H9 (cell line): Measurements from ENCODE around the gene TEK. TPM values are rescaled to one million over a fixed set of nuclear protein-coding genes. Genes with fewer than 3 reads are reported as not detected.

Source experiments
- DNase-seq: peaks from one replicate; pipeline ENCODE4 v3.0.0-alpha.2; 2017
- H2AFZ ChIP-seq: one replicate; pipeline ENCODE4 v1.6.1; 2013; ENCODE audit warnings: mild to moderate bottlenecking, low read length, control low read depth, moderate library complexity
- H2AK5ac ChIP-seq: 2 replicates; pipeline ENCODE4 v1.6.1; 2013; ENCODE audit warnings: low read length, control low read depth, mixed read lengths; ENCODE audit not compliant: insufficient read length
- H2BK120ac ChIP-seq: one replicate; pipeline ENCODE4 v1.6.1; 2013; ENCODE audit warnings: low read depth, mild to moderate bottlenecking, low read length, control low read depth, inconsistent platforms; ENCODE audit not compliant: poor library complexity, severe bottlenecking
- H2BK12ac ChIP-seq: 2 replicates; pipeline ENCODE4 v1.6.1; 2013; ENCODE audit warnings: low read length, control low read depth, mixed read lengths, low read depth; ENCODE audit not compliant: insufficient read length
- H2BK15ac ChIP-seq: 2 replicates; pipeline ENCODE4 v1.6.1; 2013; ENCODE audit warnings: low read depth, low read length, control low read depth
- H2BK20ac ChIP-seq: one replicate; pipeline ENCODE4 v1.6.1; 2013; ENCODE audit warnings: low read depth, mild to moderate bottlenecking, low read length, control low read depth, inconsistent platforms; ENCODE audit not compliant: poor library complexity, severe bottlenecking
- H2BK5ac ChIP-seq: 2 replicates; pipeline ENCODE4 v1.6.1; 2013; ENCODE audit warnings: low read length, control low read depth, mixed read lengths; ENCODE audit not compliant: insufficient read length
- H3K14ac ChIP-seq: 2 replicates; pipeline ENCODE4 v1.6.1; 2013; ENCODE audit warnings: low read length, control low read depth; ENCODE audit not compliant: insufficient read depth
- H3K18ac ChIP-seq: 2 replicates; pipeline ENCODE4 v1.6.1; 2013; ENCODE audit warnings: low read depth, mild to moderate bottlenecking, mixed read lengths, low read length, control low read depth; ENCODE audit not compliant: insufficient read length
- H3K23ac ChIP-seq: 2 replicates; pipeline ENCODE4 v1.6.1; 2013; ENCODE audit warnings: low read length, control low read depth, mixed read lengths, low read depth; ENCODE audit not compliant: insufficient read length
- H3K23me2 ChIP-seq: 2 replicates; pipeline ENCODE4 v1.6.1; 2013; ENCODE audit warnings: low read depth, mild to moderate bottlenecking, mixed read lengths, low read length, control low read depth; ENCODE audit not compliant: insufficient read length, poor library complexity, severe bottlenecking
- H3K27ac ChIP-seq: 2 replicates; pipeline ENCODE4 v1.5.1; 2013; ENCODE audit warnings: low read length, control low read depth, mixed read lengths, low read depth; ENCODE audit not compliant: insufficient read length
- H3K27me3 ChIP-seq: 2 replicates; pipeline ENCODE4 v1.6.1; 2013; ENCODE audit warnings: low read length, control low read depth, inconsistent platforms; ENCODE audit not compliant: insufficient read depth
- H3K4ac ChIP-seq: 2 replicates; pipeline ENCODE4 v1.6.1; 2013; ENCODE audit warnings: low read depth, mild to moderate bottlenecking, control low read depth, inconsistent platforms, low read length, moderate library complexity
- H3K4me1 ChIP-seq: 2 replicates; pipeline ENCODE4 v1.6.1; 2013; ENCODE audit warnings: low read length, control low read depth, inconsistent platforms; ENCODE audit not compliant: insufficient read depth
- H3K4me2 ChIP-seq: 2 replicates; pipeline ENCODE4 v1.6.1; 2013; ENCODE audit warnings: low read length, control low read depth, mixed read lengths; ENCODE audit not compliant: insufficient read length, insufficient read depth
- H3K56ac ChIP-seq: 2 replicates; pipeline ENCODE4 v1.6.1; 2013; ENCODE audit warnings: low read depth, mild to moderate bottlenecking, mixed read lengths, low read length, control low read depth; ENCODE audit not compliant: insufficient read length
- H3K79me1 ChIP-seq: 2 replicates; pipeline ENCODE4 v1.6.1; 2013; ENCODE audit warnings: low read depth, mild to moderate bottlenecking, moderate library complexity, low read length, control low read depth, inconsistent platforms; ENCODE audit not compliant: insufficient read depth, poor library complexity, severe bottlenecking
- H3K79me2 ChIP-seq: 2 replicates; pipeline ENCODE4 v1.6.1; 2013; ENCODE audit warnings: low read length, control low read depth, inconsistent platforms; ENCODE audit not compliant: insufficient read depth
- H3K9ac ChIP-seq: 2 replicates; pipeline ENCODE4 v1.6.1; 2013; ENCODE audit warnings: low read length, control low read depth, mixed read lengths; ENCODE audit not compliant: insufficient read length; ENCODE audit errors: extremely low read depth
- H3K9me3 ChIP-seq: one replicate; pipeline ENCODE4 v1.6.1; 2013; ENCODE audit warnings: low read depth, low read length, inconsistent platforms; ENCODE audit not compliant: control insufficient read depth
- H3T11ph ChIP-seq: one replicate; pipeline ENCODE4 v1.6.1; 2013; ENCODE audit warnings: mild to moderate bottlenecking, low read length, control low read depth, inconsistent platforms
- H4K20me1 ChIP-seq: one replicate; pipeline ENCODE4 v1.6.1; 2013; ENCODE audit not compliant: control insufficient read depth, insufficient read length, insufficient read depth
- H4K5ac ChIP-seq: 2 replicates; pipeline ENCODE4 v1.6.1; 2013; ENCODE audit warnings: low read depth, mild to moderate bottlenecking, mixed read lengths, low read length, control low read depth; ENCODE audit not compliant: insufficient read length
- H4K8ac ChIP-seq: replicated peaks from 2 replicates; pipeline ENCODE4 v1.6.1; 2013; ENCODE audit warnings: low read length, control low read depth, mixed read lengths, low read depth; ENCODE audit not compliant: insufficient read length
- H4K91ac ChIP-seq: 2 replicates; pipeline ENCODE4 v1.6.1; 2013; ENCODE audit warnings: low read depth, mild to moderate bottlenecking, moderate library complexity, mixed read lengths, low read length, control low read depth; ENCODE audit not compliant: insufficient read length
- H3K27ac Mint-ChIP-seq, 3 experiments: 2 replicates in 2 of 3; 3 replicates in 1 of 3; pipeline ENCODE4 v1.8.0; 2020 to 2021; ENCODE audit warnings: mixed read lengths in 3 of 3, mild to moderate bottlenecking in 1 of 3, moderate library complexity in 1 of 3
- H3K27me3 Mint-ChIP-seq: 2 replicates; pipeline ENCODE4 v1.8.0; 2021; ENCODE audit warnings: low read depth, mild to moderate bottlenecking, moderate library complexity, mixed read lengths
- H3K36me3 Mint-ChIP-seq, 3 experiments: 2 replicates in 2 of 3; 3 replicates in 1 of 3; pipeline ENCODE4 v1.8.0; 2020 to 2021; ENCODE audit warnings: low read depth in 3 of 3, mixed read lengths in 3 of 3; ENCODE audit not compliant: insufficient read depth in 1 of 3
- H3K4me1 Mint-ChIP-seq, 2 experiments: 2 replicates each; pipeline ENCODE4 v1.8.0; 2020; ENCODE audit warnings: mixed read lengths in 2 of 2
- H3K4me3 Mint-ChIP-seq, 2 experiments: 2 replicates in 1 of 2; 3 replicates in 1 of 2; pipeline ENCODE4 v1.8.0; 2020 to 2021; ENCODE audit warnings: mild to moderate bottlenecking in 2 of 2, mixed read lengths in 2 of 2, moderate library complexity in 1 of 2
- H3K9me3 Mint-ChIP-seq, 2 experiments: 2 replicates in 1 of 2; 3 replicates in 1 of 2; pipeline ENCODE4 v1.8.0; 2020; ENCODE audit warnings: mild to moderate bottlenecking in 2 of 2, mixed read lengths in 2 of 2, moderate library complexity in 1 of 2
- WGBS: extraction: QIAGEN DNeasy Blood & Tissue Kit; methylation state at CpG from one replicate; pipeline ENCODE4 v1.1.7; 2013; ENCODE audit warnings: missing lambda C conversion rate, low lambda C conversion rate, mixed read lengths; ENCODE audit not compliant: insufficient read length; ENCODE audit errors: extremely low coverage; 5-methylcytosine and 5-hydroxymethylcytosine counted together
- total RNA-seq: library from RNA; stranded (reverse); gene quantifications from 2 replicates; pipeline ENCODE4 v1.2.1, GENCODE V29; 2021
- TF ChIP-seq, protein P1 (sequence below): fragments of 200-600 bp; sonication (generic); conservative IDR thresholded peaks from 3 replicates; pipeline ENCODE4 v1.8.0; 2021; ENCODE audit warnings: antibody characterized with exemption, mild to moderate bottlenecking

Gene TEK
- total RNA-seq, 1 experiment from 2014 or later = 1.8 TPM

DNA sequence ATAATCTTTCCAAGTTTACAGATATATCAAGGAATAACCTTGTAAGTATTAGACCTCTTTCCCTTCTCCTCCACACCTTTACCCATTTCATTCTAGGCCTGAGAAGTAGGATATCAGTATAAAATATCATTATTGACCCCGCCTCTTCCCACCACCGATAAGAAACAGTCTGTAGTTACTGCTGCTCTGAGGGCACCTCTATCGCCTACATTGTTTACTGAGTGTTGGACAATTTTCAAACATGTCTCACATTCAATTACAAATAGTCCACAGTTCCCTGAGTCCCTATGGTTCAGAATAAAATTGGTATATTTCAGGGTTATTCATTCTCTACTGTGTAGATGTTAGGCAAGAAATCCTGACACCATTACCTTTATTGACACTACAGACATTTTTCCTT lies 73.4 kb downstream of the TEK start:
- no peak overlapping the region for H2AK5ac ChIP-seq
- no peaks in the 10 kb centered on the region for H3K27me3 Mint-ChIP-seq
- no peaks in the 10 kb centered on the region for H3K23me2 ChIP-seq
- peaks cover 0 to 14% (median 0%) of the 10 kb centered on the region in 3 experiments; a peak in 2 of 7 replicates for H3K36me3 Mint-ChIP-seq
- H3K18ac ChIP-seq = no peak overlapping the region
- H3K4ac ChIP-seq = no peak overlapping the region
- no peak overlapping the region for H4K8ac ChIP-seq
- no peaks in the 10 kb centered on the region for H3K27me3 ChIP-seq
- no peak for DNase-seq
- no peak overlapping the region for H4K5ac ChIP-seq
- no peaks in the 10 kb centered on the region for H3K79me1 ChIP-seq
- no peaks in the 10 kb centered on the region for H3K4me1 Mint-ChIP-seq
- no peak overlapping the region for H3K4me2 ChIP-seq
- no peaks in the 10 kb centered on the region for H3K9me3 ChIP-seq
- H3K56ac ChIP-seq = no peak overlapping the region
- H3K4me1 ChIP-seq = no peaks in the 10 kb centered on the region
- H4K20me1 ChIP-seq = no peaks in the 10 kb centered on the region
- no peak overlapping the region for H2BK12ac ChIP-seq
- no peak overlapping the region for H2BK15ac ChIP-seq
- H2BK20ac ChIP-seq = no peak overlapping the region
- no peak overlapping the region for H3K27ac ChIP-seq
- H2AFZ ChIP-seq = no peak overlapping the region
- H2BK120ac ChIP-seq = no peak overlapping the region
- H4K91ac ChIP-seq = no peak overlapping the region
- no peak overlapping the region for H3K14ac ChIP-seq
- no peak overlapping the region for H3K27ac Mint-ChIP-seq
- no peak overlapping the region for H3K23ac ChIP-seq
- H2BK5ac ChIP-seq = no peak overlapping the region
- peaks cover 4 to 5% of the 10 kb centered on the region in 2 experiments; a peak in 2 of 5 replicates for H3K9me3 Mint-ChIP-seq
- WGBS = no CpG with 5 or more reads among the region's 3 CpGs
- TF ChIP-seq, protein P1, sequence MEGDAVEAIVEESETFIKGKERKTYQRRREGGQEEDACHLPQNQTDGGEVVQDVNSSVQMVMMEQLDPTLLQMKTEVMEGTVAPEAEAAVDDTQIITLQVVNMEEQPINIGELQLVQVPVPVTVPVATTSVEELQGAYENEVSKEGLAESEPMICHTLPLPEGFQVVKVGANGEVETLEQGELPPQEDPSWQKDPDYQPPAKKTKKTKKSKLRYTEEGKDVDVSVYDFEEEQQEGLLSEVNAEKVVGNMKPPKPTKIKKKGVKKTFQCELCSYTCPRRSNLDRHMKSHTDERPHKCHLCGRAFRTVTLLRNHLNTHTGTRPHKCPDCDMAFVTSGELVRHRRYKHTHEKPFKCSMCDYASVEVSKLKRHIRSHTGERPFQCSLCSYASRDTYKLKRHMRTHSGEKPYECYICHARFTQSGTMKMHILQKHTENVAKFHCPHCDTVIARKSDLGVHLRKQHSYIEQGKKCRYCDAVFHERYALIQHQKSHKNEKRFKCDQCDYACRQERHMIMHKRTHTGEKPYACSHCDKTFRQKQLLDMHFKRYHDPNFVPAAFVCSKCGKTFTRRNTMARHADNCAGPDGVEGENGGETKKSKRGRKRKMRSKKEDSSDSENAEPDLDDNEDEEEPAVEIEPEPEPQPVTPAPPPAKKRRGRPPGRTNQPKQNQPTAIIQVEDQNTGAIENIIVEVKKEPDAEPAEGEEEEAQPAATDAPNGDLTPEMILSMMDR = no peak
- H3K4me3 Mint-ChIP-seq = no peak overlapping the region
- H3K79me2 ChIP-seq = no peaks in the 10 kb centered on the region
- no peak overlapping the region for H3T11ph ChIP-seq
- H3K9ac ChIP-seq = no peak overlapping the region
